CD4-positive, alpha-beta T cell (primary cell): ENCODE data around the gene ADAMTS17. TPM values are rescaled to one million over a fixed set of nuclear protein-coding genes. Genes with fewer than 3 reads are reported as not detected.
A peak's percentile ranks its signal among the peaks of the same experiment; 100 is the strongest.

Experiments used
- ATAC-seq: fragments of 200-7000 bp; cut with Tn5 transposase; one replicate; pipeline ENCODE4 v1.10.0; 2022; ENCODE audit warnings: mild to moderate bottlenecking; ENCODE audit not compliant: poor library complexity
- CTCF ChIA-PET: fragments of 350-600 bp; sonication (Branson Sonifier 250); formaldehyde crosslinking; loops from one replicate; lab custom pipeline; 2021; ENCODE audit warnings: antibody characterized with exemption, inconsistent platforms; lab: Charles Lee
- POLR2A ChIA-PET: fragments of 350-600 bp; sonication (Branson Sonifier 250); formaldehyde crosslinking; loops from one replicate; lab custom pipeline; 2021; ENCODE audit warnings: antibody characterized with exemption, inconsistent platforms; lab: Charles Lee
- DNase-seq, 14 experiments: peaks; one replicate each; pipeline ENCODE4 v3.0.0-alpha.2; 2013 to 2020; ENCODE audit warnings: mixed read lengths in 2 of 14
- H3K27ac ChIP-seq, 2 donors: one replicate each; pipeline versions ENCODE4 v1.5.1 to v1.7.0; 2013; ENCODE audit warnings: low read length in 2 of 2, low read depth in 1 of 2, mild to moderate bottlenecking in 1 of 2
- H3K27me3 ChIP-seq, 2 experiments: 1 replicate in 1 of 2; 2 replicates in 1 of 2; pipeline versions ENCODE4 v1.6.1 to v1.7.0; 2013; ENCODE audit warnings: low read length in 2 of 2, control low read depth in 1 of 2, mild to moderate bottlenecking in 1 of 2, moderate library complexity in 1 of 2; ENCODE audit not compliant: insufficient read depth in 2 of 2, control insufficient read depth in 1 of 2
- H3K36me3 ChIP-seq: one replicate; pipeline ENCODE4 v1.6.1; 2013; ENCODE audit warnings: low read length, control low read depth; ENCODE audit not compliant: insufficient read depth
- H3K4me1 ChIP-seq: one replicate; pipeline ENCODE4 v1.6.1; 2013; ENCODE audit warnings: low read length, control low read depth; ENCODE audit not compliant: insufficient read depth
- H3K4me3 ChIP-seq: one replicate; pipeline ENCODE4 v1.5.1; 2013; ENCODE audit warnings: mild to moderate bottlenecking, low read length, moderate library complexity
- H3K9me3 ChIP-seq, 2 experiments: 1 replicate in 1 of 2; 2 replicates in 1 of 2; pipeline versions ENCODE4 v1.6.1 to v1.7.0; 2013; ENCODE audit warnings: low read length in 2 of 2, mild to moderate bottlenecking in 2 of 2, control low read depth in 1 of 2, moderate library complexity in 1 of 2; ENCODE audit not compliant: control insufficient read depth in 1 of 2, insufficient read depth in 1 of 2
- H3K27ac Mint-ChIP-seq: one replicate; pipeline ENCODE4 v1.8.0; 2020; ENCODE audit warnings: mixed read lengths
- H3K27me3 Mint-ChIP-seq: one replicate; pipeline ENCODE4 v1.8.0; 2021; ENCODE audit warnings: mixed read lengths
- H3K36me3 Mint-ChIP-seq: one replicate; pipeline ENCODE4 v1.8.0; 2021; ENCODE audit warnings: low read depth, mixed read lengths
- H3K4me1 Mint-ChIP-seq: one replicate; pipeline ENCODE4 v1.8.0; 2021; ENCODE audit warnings: low read depth, mixed read lengths
- H3K4me3 Mint-ChIP-seq: one replicate; pipeline ENCODE4 v1.8.0; 2020; ENCODE audit warnings: mild to moderate bottlenecking, mixed read lengths
- H3K9me3 Mint-ChIP-seq: one replicate; pipeline ENCODE4 v1.8.0; 2020; ENCODE audit warnings: mixed read lengths
- CTCF ChIP-seq: fragments of 200-600 bp; IDR thresholded peaks from one replicate; pipeline ENCODE4 v1.8.0; 2022; ENCODE audit warnings: antibody characterized with exemption, mild to moderate bottlenecking
- intact Hi-C, 2 experiments: fragments of 100-400 bp; cut with DNase I in 1 of 2; cut with micrococcal nuclease in 1 of 2; formaldehyde crosslinking; loops; one replicate each; pipeline versions ENCODE4 v1.15.1 to v1.9.0; 2023 to 2025; cut with DNase I, micrococcal nuclease
- total RNA-seq, 174 experiments: library from RNA in 2 of 174; stranded (reverse) in 2 of 174; gene quantifications; one replicate each; pipeline ENCODE4 v1.2.3 and lab custom pipeline; 2021 to 2026

The ADAMTS17 gene
- total RNA-seq, 2 experiments from 2014 or later = 9.9 to 13.2 TPM

GRCh38 chr15:100383302-100384107 lies 41.7 kb upstream of the ADAMTS17 start:
- ATAC-seq (no peak), DNase-seq (peak in 5 of 14 experiments; percentile 13 to 58 (median 50))
- Mint-ChIP-seq H3K9me3 (peaks cover 5% of the 10 kb centered on the region), H3K4me3 (no peak overlapping the region), H3K4me1 (no peaks in the 10 kb centered on the region), H3K27me3 (peaks cover 7% of the 10 kb centered on the region), H3K27ac (no peak overlapping the region), H3K36me3 (no peaks in the 10 kb centered on the region)
- Histone ChIP-seq H3K27me3 (no peaks in the 10 kb centered on the region), H3K36me3 (no peaks in the 10 kb centered on the region), H3K27ac (no peak overlapping the region), H3K4me3 (no peak overlapping the region), H3K9me3 (peaks cover 7 to 15% of the 10 kb centered on the region in 2 experiments), H3K4me1 (no peaks in the 10 kb centered on the region)
- ChIA-PET CTCF (interaction anchor here (0.7 to 2.1 kb wide), 3 partner anchors 33 to 218 kb away, joined by 3 to 11 read pairs (median 3); partner anchors contain the start of gene LINS1), POLR2A (no interaction called here)
- intact Hi-C loops = no loop called here
- peak; percentile 22 for TF ChIP-seq CTCF

- no peaks in the 10 kb centered on the region for H3K4me1 Mint-ChIP-seq
- peaks cover 53% of the 10 kb centered on the region for H3K27me3 Mint-ChIP-seq
- no peak for DNase-seq
- H3K36me3 ChIP-seq = no peaks in the 10 kb centered on the region
- POLR2A ChIA-PET = no interaction called here
- peaks cover 4% of the 10 kb centered on the region for H3K36me3 Mint-ChIP-seq
- H3K9me3 Mint-ChIP-seq = peaks cover 14% of the 10 kb centered on the region
- H3K27ac Mint-ChIP-seq = no peak overlapping the region
- H3K27ac ChIP-seq = no peak overlapping the region
- TF ChIP-seq CTCF = no peak
- intact Hi-C loops = no loop called here
- H3K4me3 ChIP-seq = no peak overlapping the region
- H3K4me3 Mint-ChIP-seq = peak overlapping the region; percentile 31
- peaks cover 21 to 26% of the 10 kb centered on the region in 2 experiments for H3K27me3 ChIP-seq
- ATAC-seq = no peak
- CTCF ChIA-PET = no interaction called here
- H3K4me1 ChIP-seq = peaks cover 7% of the 10 kb centered on the region
- H3K9me3 ChIP-seq = peaks cover 4 to 5% of the 10 kb centered on the region in 2 experiments
Observed at GRCh38 chr15:100373942-100374341, 32.2 kb upstream of the ADAMTS17 start.

GRCh38 chr15:100373120-100373896 lies 31.5 kb upstream of the ADAMTS17 start:
- peaks cover 7% of the 10 kb centered on the region for H3K4me1 ChIP-seq
- Mint-ChIP-seq H3K4me3 (no peak overlapping the region), H3K27me3 (peaks cover 53% of the 10 kb centered on the region), H3K27ac (no peak overlapping the region), H3K36me3 (peaks cover 4% of the 10 kb centered on the region), H3K9me3 (peaks cover 14% of the 10 kb centered on the region), H3K4me1 (no peaks in the 10 kb centered on the region)
- no peak overlapping the region for H3K4me3 ChIP-seq
- ChIA-PET CTCF (no interaction called here), POLR2A (no interaction called here)
- H3K27ac ChIP-seq = no peak overlapping the region
- intact Hi-C loops = no loop called here
- ATAC-seq = no peak
- no peak for TF ChIP-seq CTCF
- H3K9me3 ChIP-seq = peaks cover 4 to 5% of the 10 kb centered on the region in 2 experiments
- peaks cover 21 to 26% of the 10 kb centered on the region in 2 experiments for H3K27me3 ChIP-seq
- DNase-seq = peak in 1 of 14 experiments; percentile 9
- no peaks in the 10 kb centered on the region for H3K36me3 ChIP-seq
